T-cell (primary cell): ENCODE results near the gene SLC35G1. TPM values are rescaled to one million over a fixed set of nuclear protein-coding genes. Genes with fewer than 3 reads are reported as not detected.

ENCODE experiments used
- ATAC-seq, 4 experiments: fragments of 200-7000 bp in 3 of 4; fragments of 150-1000 bp in 1 of 4; cut with Tn5 transposase; replicated peaks in 1 of 4; 1 replicate in 3 of 4; 2 replicates in 1 of 4; pipeline ENCODE4 v1.10.0; 2021; ENCODE audit warnings: moderate library complexity in 3 of 4, mild to moderate bottlenecking in 2 of 4, moderate number of reproducible peaks in 1 of 4
- CTCF ChIA-PET, 2 donors: fragments of 300-600 bp; sonication (Branson Sonifier 250); formaldehyde crosslinking; loops; one replicate each; lab custom pipeline; 2022; ENCODE audit warnings: antibody characterized with exemption in 2 of 2; lab: Charles Lee
- POLR2A ChIA-PET, 2 donors: fragments of 300-600 bp; sonication (Branson Sonifier 250); formaldehyde crosslinking; loops; one replicate each; lab custom pipeline; 2022; ENCODE audit warnings: antibody characterized with exemption in 2 of 2; lab: Charles Lee
- DNase-seq, 35 experiments: peaks; one replicate each; pipeline versions ENCODE4 v3.0.0 to v3.0.0-alpha.2; 2013 to 2023
- H3K27ac ChIP-seq: one replicate; pipeline ENCODE4 v1.5.1; 2013; ENCODE audit warnings: low read length
- H3K27me3 ChIP-seq, 2 experiments: replicated peaks in 1 of 2; 1 replicate in 1 of 2; 2 replicates in 1 of 2; pipeline versions ENCODE4 v1.6.1 to v1.7.0; 2013; ENCODE audit warnings: low read length in 1 of 2, mixed read lengths in 1 of 2; ENCODE audit not compliant: control insufficient read depth in 2 of 2, insufficient read depth in 2 of 2; ENCODE audit errors: extremely low read depth in 1 of 2
- H3K36me3 ChIP-seq, 2 donors: 1 replicate in 1 of 2; 2 replicates in 1 of 2; pipeline versions ENCODE4 v1.6.1 to v1.7.0; 2013; ENCODE audit warnings: low read length in 1 of 2; ENCODE audit not compliant: control insufficient read depth in 2 of 2, insufficient read depth in 1 of 2; ENCODE audit errors: extremely low read depth in 1 of 2
- H3K4me1 ChIP-seq, 2 experiments: 1 replicate in 1 of 2; 2 replicates in 1 of 2; pipeline versions ENCODE4 v1.6.1 to v1.7.0; 2013; ENCODE audit warnings: low read length in 2 of 2, mixed read lengths in 1 of 2; ENCODE audit not compliant: insufficient read depth in 2 of 2, control insufficient read depth in 1 of 2; ENCODE audit errors: extremely low read depth in 1 of 2
- H3K4me3 ChIP-seq, 2 donors: 1 replicate in 1 of 2; 2 replicates in 1 of 2; pipeline versions ENCODE4 v1.5.1 to v1.7.0; 2013; ENCODE audit warnings: mild to moderate bottlenecking in 2 of 2, low read length in 1 of 2, moderate library complexity in 1 of 2; ENCODE audit not compliant: control insufficient read depth in 1 of 2; ENCODE audit errors: extremely low read depth in 1 of 2
- H3K9me3 ChIP-seq: 2 replicates; pipeline ENCODE4 v1.7.0; 2013
- H3K27ac Mint-ChIP-seq, 2 donors: one replicate each; pipeline ENCODE4 v1.8.0; 2020 to 2021; ENCODE audit warnings: mild to moderate bottlenecking in 2 of 2, mixed read lengths in 2 of 2
- H3K27me3 Mint-ChIP-seq, 2 donors: one replicate each; pipeline ENCODE4 v1.8.0; 2021 to 2022; ENCODE audit warnings: mixed read lengths in 2 of 2
- H3K36me3 Mint-ChIP-seq: one replicate; pipeline ENCODE4 v1.8.0; 2021; ENCODE audit warnings: mixed read lengths
- H3K4me1 Mint-ChIP-seq, 3 donors: one replicate each; pipeline ENCODE4 v1.8.0; 2020 to 2022; ENCODE audit warnings: mixed read lengths in 3 of 3, mild to moderate bottlenecking in 1 of 3
- H3K4me3 Mint-ChIP-seq, 3 donors: one replicate each; pipeline ENCODE4 v1.8.0; 2020 to 2022; ENCODE audit warnings: mild to moderate bottlenecking in 3 of 3, mixed read lengths in 3 of 3, moderate library complexity in 3 of 3
- H3K9me3 Mint-ChIP-seq, 3 donors: one replicate each; pipeline ENCODE4 v1.8.0; 2020 to 2022; ENCODE audit warnings: mixed read lengths in 3 of 3
- WGBS: methylation state at CpG from one replicate; pipeline ENCODE4 v1.1.5; 2013; ENCODE audit warnings: missing lambda C conversion rate; ENCODE audit not compliant: insufficient coverage; 5-methylcytosine and 5-hydroxymethylcytosine counted together
- total RNA-seq, 35 experiments: library from RNA in 6 of 35; stranded (reverse) in 6 of 35; fragments of 120-200 nt in 1 of 35; gene quantifications; one replicate each; pipeline versions ENCODE4 v1.2.1 to v1.2.4 and lab custom pipeline; 2013 to 2026

The SLC35G1 gene
- total RNA-seq, 5 donors from 2014 or later (not counting 1 experiment from before 2014, with no cell fraction given): 4.8 to 6.0 (median 5.3) TPM

DNA sequence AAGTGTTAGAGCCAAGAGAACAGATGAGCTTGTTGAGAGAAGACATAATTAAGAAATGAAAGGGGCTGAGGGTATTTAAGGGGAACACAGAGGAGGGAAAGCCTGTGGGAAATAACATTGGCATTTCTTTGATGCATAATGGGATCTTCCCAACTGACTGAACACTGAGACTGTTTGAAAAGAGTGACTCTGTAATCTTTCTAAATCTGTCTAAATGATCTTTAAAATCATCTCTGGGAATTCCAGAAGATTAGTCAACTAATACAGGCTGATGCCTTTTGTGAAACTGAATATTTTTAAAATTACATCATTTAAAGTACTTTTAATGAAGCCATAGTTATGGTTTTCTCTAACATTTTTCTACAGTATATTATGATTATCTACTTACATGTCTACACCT lies 17.4 kb upstream of the SLC35G1 start:
- Mint-ChIP-seq H3K4me1 (no peaks in the 10 kb centered on the region), H3K36me3 (no peaks in the 10 kb centered on the region), H3K27ac (no peak overlapping the region), H3K4me3 (no peak overlapping the region), H3K9me3 (no peaks in the 10 kb centered on the region), H3K27me3 (peaks cover 17 to 42% of the 10 kb centered on the region in 2 donors)
- Histone ChIP-seq H3K9me3 (no peaks in the 10 kb centered on the region), H3K36me3 (no peaks in the 10 kb centered on the region), H3K27ac (no peak overlapping the region), H3K27me3 (peaks cover 0 to 5% of the 10 kb centered on the region in 2 experiments), H3K4me3 (no peak overlapping the region), H3K4me1 (no peaks in the 10 kb centered on the region)
- POLR2A ChIA-PET: no interaction called here
- DNase-seq (no peak), ATAC-seq (no peak)
- CTCF ChIA-PET: no interaction called here

DNA sequence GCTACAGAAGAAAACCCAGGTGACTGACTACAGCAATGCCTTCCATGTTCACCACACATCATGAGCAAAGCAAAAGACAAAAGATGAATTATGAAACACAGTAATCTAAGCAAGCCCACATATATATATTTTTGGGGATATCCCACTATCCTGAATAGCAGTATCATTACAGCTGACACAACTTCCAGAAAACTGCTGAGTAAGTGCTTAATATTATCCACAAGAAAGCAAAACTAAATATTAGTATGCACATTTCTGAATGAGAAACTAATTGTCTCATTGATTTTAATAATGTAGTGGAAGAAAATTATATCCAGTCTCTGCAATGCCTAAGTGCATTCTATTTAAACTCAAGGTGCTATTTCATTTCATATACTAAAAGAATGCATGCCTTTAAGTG lies 14.5 kb upstream of the SLC35G1 start:
- H3K4me1 ChIP-seq: no peaks in the 10 kb centered on the region

DNA sequence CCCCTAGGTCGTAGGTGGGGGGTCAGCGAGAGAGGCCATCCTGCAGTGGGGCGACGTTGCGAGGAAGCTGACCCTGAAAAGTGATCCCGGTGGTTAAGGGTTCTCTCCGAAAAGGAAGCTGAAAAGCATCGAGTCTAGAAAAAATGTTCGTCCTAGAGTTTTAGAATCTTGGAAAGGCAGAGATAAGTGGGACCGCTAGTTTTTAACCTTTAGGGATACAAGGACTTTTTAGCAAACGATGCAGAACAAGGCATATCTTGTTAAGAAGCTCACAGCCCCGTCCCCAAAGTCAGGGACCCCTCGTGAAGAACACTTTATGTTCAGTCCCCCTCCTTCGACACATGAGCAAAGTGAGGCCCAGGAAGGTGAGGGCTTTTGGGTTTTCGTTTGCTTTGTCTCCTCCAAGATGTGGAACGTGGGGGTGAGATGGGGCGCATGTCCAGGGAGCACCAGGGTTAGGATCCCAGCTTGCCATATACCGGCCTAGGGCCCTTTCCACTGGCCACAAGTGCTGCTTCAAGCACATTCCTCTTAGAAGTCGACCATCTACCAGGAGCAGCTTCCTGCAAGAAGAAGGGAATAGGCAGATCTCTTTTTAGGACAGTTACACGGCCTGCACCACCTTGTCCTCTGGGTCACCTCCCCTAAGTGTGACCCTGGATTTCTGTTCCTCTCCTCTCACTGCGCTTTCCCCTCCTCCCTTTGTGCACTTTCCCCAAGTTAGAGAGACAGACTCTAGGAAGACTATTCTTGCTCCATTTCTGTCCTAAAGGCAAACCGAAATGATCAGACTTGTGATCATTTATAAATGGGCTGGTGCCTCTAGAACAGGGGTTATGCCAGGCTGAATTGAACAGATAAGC lies 969 bp downstream of the SLC35G1 start:
- Histone ChIP-seq H3K4me3 (peak overlapping the region; percentile 69 to 92), H3K27me3 (peaks cover 0 to 3% of the 10 kb centered on the region in 2 experiments), H3K9me3 (no peaks in the 10 kb centered on the region), H3K4me1 (peaks cover 13 to 14% of the 10 kb centered on the region in 2 experiments), H3K36me3 (no peaks in the 10 kb centered on the region), H3K27ac (no peak overlapping the region)
- peak overlapping the region; percentile 82 to 84 (median 83) for H3K4me3 Mint-ChIP-seq
- peaks cover 12% of the 10 kb centered on the region for H3K36me3 Mint-ChIP-seq
- ATAC-seq: peak in 2 of 4 experiments; percentile 3 to 5
- ChIA-PET POLR2A (interaction anchor here in 1 of 2 donors (0.7 kb wide), 1 partner anchor 54 kb away, joined by 4 read pairs; no protein-coding TSS in a partner anchor), CTCF (interaction anchor here (0.5 to 1.4 kb wide), 4 partner anchors 9 to 21 kb away, joined by 3 to 5 read pairs (median 3); no protein-coding TSS in a partner anchor)
- peaks cover 3 to 5% of the 10 kb centered on the region in 2 donors for H3K27me3 Mint-ChIP-seq
- H3K27ac Mint-ChIP-seq: peak overlapping the region in 1 of 2 donors; percentile 77
- peaks cover 41 to 42% (median 41%) of the 10 kb centered on the region in 3 donors for H3K4me1 Mint-ChIP-seq
- DNase-seq: peak in 1 of 35 experiments; percentile 5
- H3K9me3 Mint-ChIP-seq: no peaks in the 10 kb centered on the region
- WGBS: 49% methylated on average over 18 of the region's 22 CpGs

More for the DNA sequence above, 14.5 kb upstream of the SLC35G1 start:
- Histone ChIP-seq H3K27ac (no peak overlapping the region), H3K4me3 (no peak overlapping the region), H3K27me3 (peaks cover 0 to 7% of the 10 kb centered on the region in 2 experiments), H3K9me3 (no peaks in the 10 kb centered on the region), H3K36me3 (no peaks in the 10 kb centered on the region)
- ATAC-seq (no peak), DNase-seq (no peak)
- POLR2A ChIA-PET: no interaction called here
- CTCF ChIA-PET: no interaction called here
- H3K4me3 Mint-ChIP-seq: no peak overlapping the region
- no peaks in the 10 kb centered on the region for H3K9me3 Mint-ChIP-seq
- H3K36me3 Mint-ChIP-seq: no peaks in the 10 kb centered on the region
- peaks cover 33 to 46% of the 10 kb centered on the region in 2 donors for H3K27me3 Mint-ChIP-seq
- no peak overlapping the region for H3K27ac Mint-ChIP-seq
- no peaks in the 10 kb centered on the region for H3K4me1 Mint-ChIP-seq

DNA sequence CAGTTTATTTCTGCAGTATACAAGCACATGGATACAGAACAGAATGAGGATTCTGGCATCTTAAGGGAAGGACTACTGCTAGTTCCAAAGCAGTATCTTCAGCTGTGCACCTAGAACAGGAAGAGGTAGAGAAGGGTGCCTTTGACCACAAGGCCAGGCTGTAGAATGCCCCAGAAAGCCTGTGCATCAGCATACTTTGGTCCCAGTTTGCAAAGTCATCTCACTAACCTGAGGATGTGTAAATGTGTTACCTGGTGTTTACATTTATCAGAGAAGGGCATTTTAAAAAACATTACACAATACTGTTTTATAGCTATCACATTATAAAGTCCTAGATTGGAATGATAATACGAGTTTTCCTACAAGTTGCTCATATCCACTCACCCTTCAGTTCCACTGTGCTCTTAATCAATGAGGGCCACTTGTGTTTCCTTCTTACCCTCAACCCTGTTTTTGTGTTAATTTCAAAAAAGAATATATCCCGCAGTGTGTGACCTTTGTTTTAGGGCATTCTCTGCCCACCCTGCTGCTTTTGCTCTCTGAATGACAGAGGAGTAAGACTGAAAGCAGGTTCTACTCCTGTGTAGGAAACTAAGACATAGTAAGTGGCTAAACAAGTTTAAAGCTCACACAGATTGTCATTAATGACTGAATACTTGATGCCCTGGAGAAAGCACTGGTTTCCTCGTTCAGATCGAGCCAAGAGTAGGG lies 3.4 kb downstream of the SLC35G1 start:
- no peak overlapping the region for H3K27ac Mint-ChIP-seq
- no peak overlapping the region for H3K4me3 ChIP-seq
- no peak overlapping the region for H3K27ac ChIP-seq
- peaks cover 13 to 14% of the 10 kb centered on the region in 2 experiments for H3K4me1 ChIP-seq
- no peaks in the 10 kb centered on the region for H3K9me3 ChIP-seq
- ATAC-seq: no peak
- 100% methylated on average over 1 of the region's 4 CpGs for WGBS
- no peaks in the 10 kb centered on the region for H3K36me3 ChIP-seq
- no peak for DNase-seq
- CTCF ChIA-PET: no interaction called here
- peaks cover 21% of the 10 kb centered on the region for H3K36me3 Mint-ChIP-seq
- peaks cover 0 to 3% of the 10 kb centered on the region in 2 experiments for H3K27me3 ChIP-seq
- no peaks in the 10 kb centered on the region for H3K27me3 Mint-ChIP-seq
- POLR2A ChIA-PET: no interaction called here
- H3K4me3 Mint-ChIP-seq: no peak overlapping the region
- H3K9me3 Mint-ChIP-seq: no peaks in the 10 kb centered on the region
- peaks cover 41 to 42% (median 41%) of the 10 kb centered on the region in 3 donors for H3K4me1 Mint-ChIP-seq

DNA sequence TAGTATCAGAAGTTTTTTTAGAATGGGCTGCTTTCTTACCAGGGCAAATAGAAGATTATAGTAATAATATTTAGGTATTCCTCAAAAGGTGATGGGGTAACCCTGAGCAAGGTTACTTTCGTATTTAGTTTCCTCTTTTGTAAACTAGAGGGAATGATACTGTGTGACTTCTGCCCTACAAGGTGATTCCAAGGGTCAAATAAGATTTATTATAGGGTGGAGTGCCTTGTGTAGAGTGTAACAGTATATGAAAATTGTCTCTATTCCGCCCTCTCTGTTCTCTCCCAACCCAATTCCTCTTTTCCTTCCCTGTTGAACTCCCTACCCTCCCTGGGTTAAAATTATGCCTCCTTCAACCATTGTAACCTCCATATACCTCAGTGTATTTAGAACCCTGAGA lies 5.3 kb downstream of the SLC35G1 start:
- Histone ChIP-seq H3K27ac (no peak overlapping the region), H3K9me3 (no peaks in the 10 kb centered on the region), H3K27me3 (peaks cover 0 to 3% of the 10 kb centered on the region in 2 experiments), H3K36me3 (no peaks in the 10 kb centered on the region), H3K4me3 (no peak overlapping the region), H3K4me1 (peaks cover 11 to 13% of the 10 kb centered on the region in 2 experiments)
- ATAC-seq (no peak), DNase-seq (no peak)
- POLR2A ChIA-PET: no interaction called here
- Mint-ChIP-seq H3K36me3 (peaks cover 21% of the 10 kb centered on the region), H3K4me1 (peaks cover 32 to 34% (median 32%) of the 10 kb centered on the region in 3 donors), H3K4me3 (no peak overlapping the region), H3K27me3 (no peaks in the 10 kb centered on the region), H3K9me3 (no peaks in the 10 kb centered on the region), H3K27ac (no peak overlapping the region)
- no CpG with 5 or more reads among the region's 2 CpGs for WGBS
- CTCF ChIA-PET: no interaction called here

DNA sequence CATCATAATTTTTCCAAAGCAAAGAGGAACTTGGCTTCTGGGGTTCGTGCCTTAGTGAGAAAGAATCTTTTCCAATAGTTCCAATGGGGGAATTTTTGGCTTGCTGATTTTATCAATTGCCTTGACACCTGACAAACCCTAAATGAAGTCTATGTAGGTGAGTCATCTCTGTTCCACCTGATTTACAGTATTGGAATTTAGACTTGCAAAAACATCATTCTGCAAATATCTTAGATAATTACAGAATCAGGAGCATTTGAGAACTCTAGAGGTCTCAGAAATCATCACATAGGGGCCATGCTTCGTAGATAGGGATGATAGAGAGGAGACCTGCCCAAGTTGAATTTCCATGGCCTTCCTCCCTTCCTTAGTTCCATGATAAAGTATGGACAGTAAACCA lies 9.3 kb downstream of the SLC35G1 start:
- no CpG with 5 or more reads among the region's 2 CpGs for whole genome bisulfite sequencing
- CTCF ChIA-PET: interaction anchor here in 1 of 2 donors (1.7 kb wide), 1 partner anchor 17 kb away, joined by 3 read pairs; no protein-coding TSS in a partner anchor
- ATAC-seq: no peak
- peaks cover 19 to 24% (median 21%) of the 10 kb centered on the region in 3 donors for H3K4me1 Mint-ChIP-seq
- H3K9me3 Mint-ChIP-seq: no peaks in the 10 kb centered on the region
- Histone ChIP-seq H3K36me3 (no peaks in the 10 kb centered on the region), H3K4me3 (no peak overlapping the region), H3K9me3 (no peaks in the 10 kb centered on the region), H3K27me3 (no peaks in the 10 kb centered on the region), H3K27ac (no peak overlapping the region), H3K4me1 (peaks cover 6 to 10% of the 10 kb centered on the region in 2 experiments)
- no peaks in the 10 kb centered on the region for H3K27me3 Mint-ChIP-seq
- no peak for DNase-seq
- peaks cover 28% of the 10 kb centered on the region for H3K36me3 Mint-ChIP-seq
- H3K27ac Mint-ChIP-seq: no peak overlapping the region
- POLR2A ChIA-PET: no interaction called here
- no peak overlapping the region for H3K4me3 Mint-ChIP-seq
